ENCODE data around the gene ZNF512B. TPM values are rescaled to one million over a fixed set of nuclear protein-coding genes. Genes with fewer than 3 reads are reported as not detected.

Gene ZNF512B
- total RNA-seq, 1 donor from 2014 or later, result 5.9 TPM

DNA sequence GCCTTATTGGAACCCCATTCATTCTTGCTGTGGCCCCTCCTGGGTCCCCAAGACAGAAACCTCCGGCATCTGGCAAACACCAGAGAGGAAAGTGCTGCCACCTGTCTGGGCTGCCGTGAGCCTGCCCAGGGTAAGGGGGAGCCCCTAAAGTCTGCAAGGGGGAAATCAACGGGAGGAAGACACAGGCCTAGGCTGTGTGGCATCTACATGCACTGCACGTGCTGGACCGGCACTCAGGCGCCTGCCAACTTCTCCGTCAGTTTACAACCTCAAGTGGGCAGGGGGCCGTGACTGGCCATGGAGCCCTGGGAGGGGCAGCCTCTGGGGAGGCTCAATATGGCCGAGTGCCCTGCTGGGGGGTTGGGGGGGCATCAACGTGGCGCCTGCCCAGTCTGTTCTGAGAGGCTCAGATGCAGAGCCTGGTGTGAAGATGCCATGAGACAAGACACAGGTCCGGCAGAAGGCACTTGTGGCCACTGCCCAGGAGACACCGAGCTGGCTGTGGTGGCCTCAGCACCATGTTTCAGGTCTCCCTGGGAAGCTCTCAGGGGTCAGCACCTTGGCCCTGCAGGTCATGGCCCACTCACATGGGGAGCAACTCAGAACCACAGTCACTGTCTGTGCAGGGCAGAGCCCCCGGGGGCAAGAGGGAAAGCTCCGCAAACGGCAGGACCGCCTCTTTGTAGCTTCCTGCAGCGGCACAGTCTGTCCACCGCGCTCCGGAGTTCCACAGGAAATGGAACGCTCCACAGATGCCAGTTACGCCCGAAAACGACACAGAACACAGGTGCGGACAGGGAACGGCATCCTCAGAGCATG, 21.9 kb downstream of the ZNF512B start:
- DNase-seq (ENCODE audit: low read depth in 2 of 2), result no peak

DNA sequence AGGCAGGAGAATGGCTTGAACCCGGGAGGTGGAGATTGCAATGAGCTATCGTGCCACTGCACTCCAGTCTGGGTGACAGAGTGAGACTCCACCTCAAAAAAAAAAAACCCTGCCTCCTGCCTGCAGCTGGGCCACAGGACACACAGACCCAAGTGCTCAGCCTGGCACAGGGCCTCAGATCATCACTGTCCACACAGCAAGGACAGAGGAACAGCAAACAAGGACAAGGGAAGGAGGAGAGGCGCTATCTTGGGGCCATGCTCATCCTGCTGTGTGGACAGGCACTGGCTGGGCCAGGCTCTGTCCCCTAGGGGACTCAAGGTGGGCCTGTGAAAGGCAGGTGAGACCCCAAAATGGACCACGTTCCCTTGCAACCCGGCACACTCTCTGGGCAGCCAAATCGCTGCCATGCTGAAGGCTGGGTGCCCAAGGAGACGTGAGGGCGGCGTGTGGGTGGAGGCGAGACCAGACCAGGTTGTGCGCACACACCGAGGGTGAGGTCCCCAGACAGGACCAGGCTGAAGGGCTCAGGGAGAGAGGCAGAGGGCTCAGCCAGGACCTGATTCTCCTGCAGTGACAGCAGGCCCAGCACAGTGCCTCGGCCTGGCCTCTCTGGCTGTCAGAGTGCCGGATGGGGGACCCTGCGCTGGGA, 22.6 kb downstream of the ZNF512B start:
- DNase-seq (ENCODE audit: low read depth in 2 of 2), result no peak

DNA sequence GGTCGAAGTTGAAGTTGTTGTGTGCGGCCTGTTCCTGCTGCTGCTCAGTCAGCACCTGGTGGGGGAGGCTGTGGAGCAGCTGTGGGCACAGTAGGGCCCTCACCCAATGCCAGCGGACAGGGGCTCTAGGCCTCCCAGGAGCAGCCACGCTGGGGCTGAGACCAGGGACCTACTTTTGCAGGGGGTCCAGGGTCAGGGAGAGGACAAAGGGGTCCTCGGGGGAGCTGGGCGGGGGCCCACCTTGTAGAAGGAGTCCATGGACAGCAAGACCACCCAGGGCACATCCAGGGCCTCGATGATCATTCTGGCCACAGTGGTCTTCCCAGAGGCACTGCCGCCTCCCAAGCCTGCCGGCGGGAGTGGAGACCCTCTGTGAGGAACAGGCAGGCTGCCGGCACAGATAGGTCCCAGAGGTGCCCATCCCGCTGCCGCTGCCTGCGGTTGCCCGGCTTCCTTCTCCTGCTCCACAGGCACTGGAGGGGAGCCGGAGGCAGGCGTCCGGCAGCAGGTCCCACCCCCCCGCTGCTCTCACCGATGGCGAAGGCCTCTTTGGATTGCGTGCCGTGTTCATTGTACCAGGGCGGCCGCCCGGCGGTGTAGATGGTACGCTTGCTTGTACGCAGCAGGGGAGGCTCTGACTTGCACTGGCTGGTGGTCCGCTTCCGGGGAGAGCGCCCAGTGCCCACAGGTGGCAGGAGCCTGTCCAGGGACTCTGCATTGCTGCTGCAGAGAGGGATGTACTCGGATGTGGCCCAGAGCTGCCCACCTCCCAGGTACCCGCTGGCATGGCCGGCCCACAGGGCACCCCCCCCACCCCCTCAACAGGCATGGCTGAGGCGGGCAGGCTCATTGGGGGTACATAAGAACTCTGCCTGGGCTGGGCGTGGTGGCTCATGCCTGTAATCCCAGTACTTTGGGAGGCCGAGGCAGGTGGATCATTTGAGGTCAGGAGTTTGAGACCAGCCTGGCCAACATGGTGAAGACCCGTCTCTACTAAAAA, 23.5 kb downstream of the ZNF512B start:
- DNase-seq (ENCODE audit: low read depth in 2 of 2), result no peak

DNA sequence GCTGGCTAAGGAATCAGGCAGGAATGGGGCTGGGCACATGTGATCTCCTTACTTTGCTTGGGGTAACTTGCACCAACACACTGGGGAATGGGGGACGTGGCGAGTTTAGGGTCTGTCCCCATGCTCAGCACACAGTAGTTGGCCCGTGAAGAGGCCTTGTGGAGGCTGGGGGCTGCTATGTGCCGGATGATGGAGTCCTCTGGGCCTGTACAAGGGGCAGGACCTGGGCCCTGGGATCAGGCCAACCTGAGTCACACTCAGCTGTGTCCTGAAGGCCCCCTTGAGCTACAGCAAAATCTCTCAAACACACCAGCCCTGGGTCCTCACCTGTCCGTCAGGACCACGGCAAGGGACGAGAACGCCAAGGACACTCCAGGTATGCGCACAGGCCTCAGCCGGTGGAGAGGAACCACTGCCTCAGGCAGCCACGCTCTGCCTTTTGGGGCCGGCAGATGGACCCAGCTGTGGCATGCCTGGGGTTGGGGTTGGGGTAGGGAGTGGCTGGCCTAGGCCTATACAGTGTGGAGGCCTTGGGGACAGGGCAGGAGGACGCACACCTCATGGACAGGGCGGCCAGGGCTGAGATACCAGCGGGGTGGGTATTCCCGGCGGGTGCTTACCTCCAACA, 24.6 kb downstream of the ZNF512B start:
- no peak for DNase-seq (ENCODE audit: low read depth in 2 of 2)

DNA sequence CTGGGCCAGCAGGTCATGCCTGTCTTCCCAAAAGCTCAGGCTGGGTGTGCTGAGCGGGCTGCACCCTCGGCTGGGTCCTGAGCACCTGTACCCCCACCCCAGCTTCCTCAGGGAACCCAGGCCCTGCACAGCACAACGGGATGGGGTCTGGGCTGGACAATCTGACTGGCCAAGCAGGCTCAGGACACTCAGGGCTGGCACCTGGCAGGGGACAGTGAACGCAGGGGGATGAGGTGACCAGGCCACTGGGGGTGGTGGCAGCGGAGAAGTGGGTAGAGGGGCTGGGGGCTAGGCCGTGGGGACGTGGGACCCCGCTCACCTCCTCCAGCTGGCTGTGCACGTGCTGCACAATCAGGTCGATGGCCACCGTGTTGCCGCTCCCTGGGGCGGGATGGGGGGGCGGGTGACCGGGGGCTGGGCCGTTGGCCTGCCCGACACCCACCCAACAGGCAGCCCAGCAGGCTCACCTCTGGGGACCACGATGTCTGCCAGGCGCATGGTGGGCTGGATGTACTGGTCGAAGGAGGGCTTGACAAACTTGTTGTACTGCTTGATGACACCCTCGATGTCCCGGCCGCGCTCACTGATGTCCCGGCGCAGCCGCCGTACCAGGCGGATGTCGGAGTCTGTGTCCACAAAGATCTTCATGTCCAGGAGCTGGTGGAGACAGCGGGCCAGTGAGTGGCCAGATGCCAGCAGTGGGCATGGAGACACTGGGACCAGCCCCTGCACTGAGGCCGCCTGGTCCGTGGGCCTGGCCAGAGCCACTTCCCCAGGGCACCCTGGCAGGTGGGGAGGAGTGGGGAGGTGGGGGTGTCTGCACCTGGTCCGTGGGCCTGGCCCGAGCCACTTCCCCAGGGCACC, 25.4 kb downstream of the ZNF512B start:
- no peak for DNase-seq (ENCODE audit: low read depth in 2 of 2)

DNA sequence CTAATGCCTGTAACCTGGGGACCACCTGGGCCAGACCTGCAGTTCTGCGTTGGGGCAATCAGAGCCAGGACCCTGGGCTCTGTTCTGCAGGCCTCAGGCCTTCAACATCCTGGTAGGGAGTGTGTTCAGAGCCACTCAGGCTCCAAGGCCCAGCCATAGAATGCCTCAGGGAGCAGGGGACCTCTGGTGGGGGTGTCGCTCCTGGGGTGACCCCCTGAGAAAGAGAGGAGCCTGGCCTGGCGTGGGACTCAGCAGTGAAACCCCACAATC, 26.0 kb downstream of the ZNF512B start:
- DNase-seq (ENCODE audit: low read depth in 2 of 2), result no peak

DNA sequence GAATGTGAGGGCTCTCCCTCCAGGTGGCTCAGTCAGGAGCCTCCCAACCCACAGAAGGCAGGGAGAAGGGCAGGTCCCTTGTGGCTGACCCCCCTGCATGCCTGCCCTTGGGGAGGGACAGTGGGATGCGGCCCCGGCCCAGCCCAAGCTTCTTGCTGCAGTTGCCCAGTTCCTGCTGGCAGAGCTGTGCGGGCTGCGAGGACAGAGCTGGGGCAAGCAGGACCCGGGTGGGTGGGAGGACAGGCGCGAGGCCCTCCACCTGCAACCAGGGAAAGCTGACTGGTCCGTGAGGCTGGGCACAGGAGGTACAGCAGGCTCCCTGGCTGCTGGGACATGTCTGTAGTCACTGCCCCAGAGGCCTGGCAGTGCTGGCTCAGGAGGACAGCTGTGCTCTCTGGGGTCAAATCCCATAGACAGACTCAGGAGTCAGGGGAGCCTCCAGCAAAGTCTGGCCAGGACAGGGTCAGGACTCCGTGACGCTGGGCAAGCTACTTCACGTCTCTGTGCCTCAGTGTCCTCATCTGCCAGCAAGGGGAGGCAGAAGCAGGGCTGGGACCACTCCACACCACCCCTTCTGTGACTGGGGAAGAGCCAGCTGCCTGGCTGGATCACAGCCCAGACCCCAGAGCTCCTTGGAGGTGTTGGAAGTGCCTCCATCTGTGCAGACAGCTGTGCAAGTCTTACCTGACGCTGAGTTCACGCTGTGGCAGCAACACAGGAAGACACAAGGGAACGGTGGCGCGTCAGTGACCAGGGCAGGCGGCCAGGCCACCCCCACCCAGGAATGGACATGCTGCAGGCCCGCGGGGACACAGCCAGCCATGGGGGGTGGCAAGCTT, 26.5 kb downstream of the ZNF512B start:
- DNase-seq (ENCODE audit: low read depth in 2 of 2), result no peak

DNA sequence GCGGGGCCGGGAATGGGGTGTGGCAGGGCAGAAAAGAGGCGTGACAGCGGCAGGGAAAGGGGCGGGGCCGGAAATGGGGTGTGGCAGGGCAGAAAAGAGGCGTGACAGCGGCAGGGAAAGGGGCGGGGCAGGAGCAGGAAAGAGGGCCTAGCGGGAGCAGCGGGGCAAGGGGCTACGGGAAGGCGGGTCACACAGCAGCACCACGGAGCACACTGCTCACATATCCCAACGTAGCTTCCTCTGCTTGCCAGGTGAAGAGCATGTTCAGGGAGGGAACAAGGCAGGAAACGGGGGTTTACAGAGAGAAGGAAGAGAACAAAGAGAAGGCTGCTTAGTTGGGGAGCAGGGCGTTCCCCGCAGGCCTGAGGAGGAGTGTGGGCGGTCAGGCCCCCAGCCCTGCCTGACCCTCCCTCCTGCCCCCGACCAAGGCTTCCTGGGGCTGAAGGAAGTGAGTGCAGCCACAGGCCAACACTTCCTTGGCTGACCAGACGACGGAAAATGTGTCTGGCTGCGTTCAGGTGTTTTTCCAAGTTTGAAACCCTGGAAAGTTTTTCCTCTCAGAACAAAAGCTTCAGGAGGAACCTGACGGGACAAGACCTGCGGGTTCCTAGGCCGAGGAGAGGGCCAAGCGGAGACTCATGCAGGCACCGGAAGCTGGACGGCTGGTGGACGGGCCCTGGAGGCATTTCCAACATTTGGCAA, 27.3 kb downstream of the ZNF512B start:
- DNase-seq (ENCODE audit: low read depth in 2 of 2), result peak; percentile 37 to 63

DNA sequence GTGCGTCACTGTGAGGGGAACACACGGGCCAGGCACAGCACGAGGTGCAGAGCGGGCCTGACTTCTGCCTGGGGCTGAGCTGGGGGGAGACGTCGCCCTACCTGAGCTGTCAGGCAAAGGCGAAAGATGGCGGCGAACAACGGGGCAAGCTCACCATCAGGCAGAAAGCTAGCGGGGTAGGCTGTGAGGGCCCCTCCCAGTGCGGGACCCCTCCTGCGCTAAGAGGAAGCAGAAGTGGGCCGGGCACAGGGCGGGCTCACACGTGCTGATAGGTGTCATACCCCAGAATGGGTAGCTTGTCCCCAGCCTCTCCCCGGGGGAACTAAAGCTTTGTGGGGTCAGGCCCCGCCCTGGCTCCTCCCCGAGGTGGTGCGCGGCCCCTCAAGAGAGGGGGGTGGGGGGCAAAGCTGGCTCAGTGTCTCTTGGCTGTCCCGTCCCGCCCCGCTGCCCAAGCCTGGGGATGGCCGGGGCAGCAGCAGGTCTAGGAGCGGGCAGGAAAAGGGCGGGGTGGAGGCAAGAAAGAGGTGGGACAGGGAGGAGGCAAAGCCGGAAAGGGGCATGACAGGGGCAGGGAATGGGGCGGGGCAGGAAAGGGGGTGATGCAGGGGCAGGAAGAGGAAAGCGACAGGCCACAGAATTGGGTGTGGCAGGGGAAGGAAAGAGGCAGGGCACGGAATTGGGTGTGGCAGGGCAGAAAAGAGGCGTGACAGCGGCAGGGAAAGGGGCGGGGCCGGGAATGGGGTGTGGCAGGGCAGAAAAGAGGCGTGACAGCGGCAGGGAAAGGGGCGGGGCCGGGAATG, 28.2 kb downstream of the ZNF512B start:
- DNase-seq (ENCODE audit: low read depth in 2 of 2), result peak in 1 of 2 donors; percentile 50

DNA sequence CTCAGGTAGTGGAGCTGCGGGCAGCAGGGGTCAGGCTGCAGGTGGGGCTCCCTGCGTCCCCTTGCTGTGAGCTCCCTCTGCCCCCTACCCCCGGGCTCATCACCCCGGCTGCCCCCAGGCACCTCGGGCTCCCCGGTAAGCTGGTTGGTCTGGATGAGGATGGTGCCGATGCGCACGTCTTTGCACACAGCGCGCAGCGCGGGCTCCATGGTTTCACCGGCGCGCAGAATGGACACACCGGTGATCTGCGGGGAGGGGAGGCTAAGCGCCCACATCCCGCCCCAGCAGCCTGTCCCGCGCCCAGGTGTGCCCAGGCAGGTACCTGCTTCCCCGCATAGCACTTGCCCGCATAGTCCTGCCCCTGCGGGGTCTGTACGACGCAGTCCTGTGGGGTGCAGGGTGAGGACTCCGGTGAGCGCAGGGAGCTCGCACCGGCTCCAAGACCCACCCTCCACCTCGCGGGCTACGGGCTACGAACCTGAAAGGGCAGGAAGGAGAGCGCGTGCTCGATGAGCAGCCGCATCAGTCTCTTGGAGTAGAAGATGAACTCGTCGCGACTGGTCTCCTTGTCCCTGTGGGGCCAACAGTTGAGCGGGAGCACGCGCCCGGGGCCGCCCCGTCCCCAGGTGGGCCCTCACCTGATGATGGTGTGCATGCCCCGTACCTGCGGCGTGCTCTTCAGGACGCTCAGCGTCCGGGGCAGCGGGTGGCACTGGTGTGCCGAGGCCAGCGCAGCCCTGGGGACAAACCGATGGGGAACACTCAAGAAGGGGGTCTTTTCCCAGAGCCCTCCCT, 29.1 kb downstream of the ZNF512B start:
- no peak for DNase-seq (ENCODE audit: low read depth in 2 of 2)

DNA sequence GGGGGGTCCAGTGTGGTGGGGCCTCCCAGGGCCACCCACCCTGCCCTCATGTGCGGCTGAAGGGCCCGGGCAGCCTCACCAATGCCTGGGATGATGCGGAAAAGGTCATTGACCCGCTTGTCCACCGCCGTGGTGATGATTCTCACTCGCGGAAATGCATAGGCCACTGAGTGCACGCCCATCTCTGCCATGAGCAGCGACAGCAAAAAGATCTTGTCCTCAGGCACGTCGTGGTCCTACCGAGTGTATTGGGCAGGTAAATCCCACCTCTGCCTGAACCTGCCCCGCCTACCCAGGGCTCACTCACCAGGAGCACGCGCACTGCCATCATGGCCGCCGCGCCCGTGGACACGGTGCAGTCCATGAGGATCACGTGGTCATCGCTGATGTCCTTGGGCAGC, 29.7 kb downstream of the ZNF512B start:
- DNase-seq (ENCODE audit: low read depth in 2 of 2), result no peak

DNA sequence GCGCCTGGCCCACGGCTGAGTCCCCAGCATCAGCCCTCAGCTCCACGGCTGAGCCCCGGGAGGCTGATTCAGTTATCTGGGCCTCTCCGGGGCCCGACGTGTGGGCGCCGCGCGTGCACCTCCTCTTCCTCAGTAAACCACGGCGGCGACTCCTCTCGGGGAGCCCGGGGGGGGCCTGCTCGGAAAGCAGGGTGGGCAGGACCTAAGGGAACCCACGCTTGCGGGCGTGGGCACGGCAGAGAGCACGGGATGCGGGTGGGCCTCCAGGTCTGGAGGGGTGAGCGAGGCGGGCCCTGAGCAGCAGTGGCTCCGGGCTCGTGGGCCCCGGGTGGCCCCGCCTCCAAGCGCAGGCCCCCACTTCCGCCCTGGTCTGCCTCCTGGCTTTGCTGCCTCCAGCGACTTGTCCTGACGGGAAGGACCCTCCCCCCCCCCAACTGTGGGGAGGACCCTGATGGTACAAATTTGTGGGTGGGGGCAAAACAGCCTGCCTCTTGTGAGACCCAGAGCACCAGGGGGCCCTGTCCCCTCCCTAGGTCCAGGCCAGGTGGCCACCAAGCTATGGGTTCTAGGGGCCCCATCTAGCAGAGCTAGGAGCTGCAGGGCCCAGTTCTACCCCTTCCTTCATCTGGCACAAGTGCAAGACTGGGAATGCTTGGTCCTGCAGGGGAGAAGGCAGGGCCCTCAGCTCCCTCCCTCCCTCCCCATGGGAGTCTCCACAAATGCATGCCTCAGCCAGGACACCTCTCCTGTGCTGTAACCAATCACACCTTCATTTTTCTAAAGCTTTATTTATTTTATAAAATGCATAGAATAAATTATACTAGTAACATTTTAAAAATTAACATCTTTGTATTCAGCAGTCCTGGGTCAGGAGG, 30.4 kb downstream of the ZNF512B start:
- no peak for DNase-seq (ENCODE audit: low read depth in 2 of 2)

DNA sequence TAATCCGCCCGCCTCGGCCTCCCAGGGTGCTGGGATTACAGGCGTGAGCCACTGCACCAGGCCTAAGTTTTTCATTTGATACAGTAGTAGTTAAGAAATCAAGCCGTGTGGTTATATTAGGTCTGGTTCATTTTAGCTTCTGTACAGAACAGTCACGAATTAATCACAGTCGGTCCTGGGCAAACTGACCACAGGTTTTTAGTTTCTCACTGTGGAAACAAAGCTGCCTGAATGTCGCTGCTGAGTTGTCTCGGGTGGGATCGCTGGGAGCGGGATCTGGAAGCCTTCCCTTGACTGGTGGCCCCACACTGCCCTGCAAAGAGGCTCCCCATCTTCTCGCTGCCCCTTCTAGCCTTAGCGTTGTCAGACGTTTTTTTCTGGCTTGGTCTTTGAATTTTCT, 32.1 kb downstream of the ZNF512B start:
- DNase-seq (ENCODE audit: low read depth in 2 of 2), result no peak

DNA sequence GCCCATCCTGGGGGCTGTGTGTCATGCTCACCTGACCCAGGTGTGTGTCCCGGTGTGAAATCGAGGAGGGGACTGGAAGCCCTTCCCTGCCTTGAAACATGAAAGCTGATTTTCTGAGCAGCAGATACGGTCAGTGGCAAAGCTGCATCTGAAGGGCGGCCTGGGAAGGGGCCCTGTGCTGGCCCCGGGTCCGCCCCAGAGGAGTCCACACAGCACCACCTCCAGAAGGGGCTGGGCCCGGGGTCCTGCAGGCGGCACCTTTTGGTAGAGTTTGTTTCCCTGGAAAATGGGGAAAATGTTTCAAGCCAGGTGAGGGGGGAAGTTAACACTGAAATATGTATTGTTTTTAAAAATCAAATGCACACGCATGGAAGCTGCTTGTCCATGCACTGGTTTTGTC, 34.3 kb downstream of the ZNF512B start:
- DNase-seq (ENCODE audit: low read depth in 2 of 2), result no peak

DNA sequence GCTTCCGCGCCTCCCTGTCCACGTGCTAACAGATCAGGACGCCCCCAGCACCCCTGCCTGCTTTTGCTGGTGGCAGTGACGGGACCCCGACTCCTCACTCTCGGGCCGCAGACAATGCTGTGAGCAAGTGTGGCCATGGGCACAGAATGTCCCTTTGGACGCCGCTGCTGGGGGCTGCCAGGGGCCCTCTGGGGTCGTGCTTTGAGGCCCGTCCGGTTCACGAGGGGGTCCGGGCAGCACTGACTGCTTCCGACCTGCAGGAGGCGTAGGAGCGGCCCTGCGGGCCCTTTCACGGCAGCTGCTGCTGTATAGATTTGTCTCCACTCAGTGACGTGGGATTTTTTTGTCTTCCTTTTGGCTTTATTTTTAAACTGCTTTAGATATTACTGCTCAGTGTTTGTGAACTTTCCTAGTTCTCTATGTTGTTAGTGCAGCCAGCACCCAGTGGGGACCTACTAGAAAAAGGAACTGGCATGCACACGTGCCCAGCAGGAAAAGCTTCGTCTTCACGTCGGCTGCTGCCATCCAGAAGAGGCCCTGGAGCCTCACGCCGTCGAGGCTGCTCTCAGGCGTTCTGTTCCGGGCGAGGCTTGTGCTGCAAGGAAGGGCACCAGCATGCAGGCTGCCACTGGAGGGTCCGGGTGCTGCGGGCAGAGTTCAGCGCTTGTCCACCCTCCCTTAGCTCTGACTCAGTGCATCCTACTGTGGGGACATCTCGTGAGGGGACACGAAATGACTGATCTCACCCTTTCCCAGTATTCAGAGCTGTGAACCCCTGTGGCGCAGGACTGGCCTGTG, 35.3 kb downstream of the ZNF512B start:
- no peak for DNase-seq (ENCODE audit: low read depth in 2 of 2)

DNA sequence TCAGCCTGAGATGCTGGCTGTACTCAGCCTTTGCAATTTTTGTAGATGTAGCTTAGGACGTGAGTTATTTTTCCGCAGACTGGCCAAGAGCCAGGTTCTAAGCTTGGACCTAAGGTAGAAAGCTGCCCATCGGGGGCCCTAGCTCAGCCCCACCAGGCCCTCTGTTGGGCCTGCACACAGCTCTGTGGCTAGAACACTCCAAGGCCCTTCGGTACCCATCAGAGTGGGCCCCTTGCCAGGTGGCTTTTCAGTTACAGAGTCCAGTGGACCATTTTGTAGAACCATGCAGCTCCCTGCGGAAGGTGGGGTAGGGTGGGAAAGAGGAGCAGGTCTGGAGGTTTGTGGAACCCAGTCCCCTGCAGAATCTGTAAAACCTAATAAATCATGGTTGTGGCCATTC, 36.1 kb downstream of the ZNF512B start:
- DNase-seq (ENCODE audit: low read depth in 2 of 2), result no peak
